ENCODE measurements around the gene SH3BP5L. TPM values are rescaled to one million over a fixed set of nuclear protein-coding genes. Genes with fewer than 3 reads are reported as not detected.
A peak's percentile ranks its signal among the peaks of the same experiment; 100 is the strongest.

The SH3BP5L gene
- total and polyA plus RNA-seq, 2 of the 13 experiments (the other 11 are each of a cell fraction or from before 2014, with no cell fraction given): 10.3 to 14.9 TPM

GRCh38 chr1:248858891-248859889, 33.5 kb upstream of the SH3BP5L start, which contains the start of gene ZNF692 (continued):
- TF ChIP-seq MAZ (IDR thresholded peaks at IDR 0.05; ENCODE audit: borderline replicate concordance, low read depth, low read length) (peak; percentile 75), MAZ (CRISPR knock-in tag; IDR thresholded peaks at IDR 0.05; ENCODE audit: low read depth) (peak; percentile 66), NFE2L2 (IDR thresholded peaks at IDR 0.05; ENCODE audit: low read length) (no peak), ARID2 (CRISPR knock-in tag; IDR thresholded peaks at IDR 0.05; ENCODE audit: borderline replicate concordance) (peak; percentile 79; the same call in 1 of the 2 replicates), RFX1 (IDR thresholded peaks at IDR 0.05) (no peak), ZNF556 (CRISPR knock-in tag; IDR thresholded peaks at IDR 0.05; ENCODE audit: borderline replicate concordance) (no peak; the same call in 1 of the 2 replicates), ATF7-NPFF (CRISPR knock-in tag; IDR thresholded peaks at IDR 0.05; ENCODE audit: low read depth) (peak; percentile 78; the same call in 1 of the 2 replicates), MXD1 (CRISPR knock-in tag; IDR thresholded peaks at IDR 0.05) (no peak), ZNF772 (CRISPR knock-in tag; IDR thresholded peaks at IDR 0.05) (no peak; the same call in 1 of the 2 replicates), LRRFIP1 (CRISPR knock-in tag; conservative IDR thresholded peaks at IDR 0.05) (no peak), CEBPZ (IDR thresholded peaks at IDR 0.05; ENCODE audit: low read length) (no peak), HNRNPH1 (optimal IDR thresholded peaks at IDR 0.05; ENCODE audit: low read depth, low read length) (no peak), NFE2L1 (CRISPR knock-in tag; IDR thresholded peaks at IDR 0.05; ENCODE audit: borderline replicate concordance) (0 out of 2 replicates have a peak, but pooled peaks have one; percentile 28), ZNF577 (CRISPR knock-in tag; IDR thresholded peaks at IDR 0.05; ENCODE audit: borderline replicate concordance, low read depth) (no peak), NAIF1 (CRISPR knock-in tag; IDR thresholded peaks at IDR 0.05; ENCODE audit: borderline replicate concordance) (no peak), CREB3 (CRISPR knock-in tag; IDR thresholded peaks at IDR 0.05) (no peak), ZNF619 (CRISPR knock-in tag; IDR thresholded peaks at IDR 0.05) (0 out of 2 replicates have a peak, but pooled peaks have one; percentile 63), ZNF747 (CRISPR knock-in tag; IDR thresholded peaks at IDR 0.05; ENCODE audit: borderline replicate concordance) (no peak), ZNF512 (CRISPR knock-in tag; IDR thresholded peaks at IDR 0.05) (no peak)
